T-helper 2 cell treated with Interferon-gamma antibody and Interleukin-4, amounts not matched to agents 5 μg/mL and 100 μg/mL, for 36 hours (primary cell): ENCODE measurements around the gene PI4K2A.
"Not testable (repeated sequence)": the region's sequence is repeated elsewhere in the genome, so short reads cannot be mapped to it uniquely, and the experiment has no call there.

Source experiments
- DNase-seq: peaks from one replicate; pipeline ENCODE4 v3.0.0; 2021; ENCODE audit warnings: low spot score
- H3K27ac Mint-ChIP-seq: one replicate; pipeline ENCODE4 v1.8.0; 2021; ENCODE audit warnings: mild to moderate bottlenecking, mixed read lengths
- H3K27me3 Mint-ChIP-seq: one replicate; pipeline ENCODE4 v1.8.0; 2021; ENCODE audit warnings: low read depth, mixed read lengths
- H3K36me3 Mint-ChIP-seq: one replicate; pipeline ENCODE4 v1.8.0; 2021; ENCODE audit warnings: low read depth, mixed read lengths
- H3K4me1 Mint-ChIP-seq: one replicate; pipeline ENCODE4 v1.8.0; 2021; ENCODE audit warnings: low read depth, mixed read lengths
- H3K4me3 Mint-ChIP-seq: one replicate; pipeline ENCODE4 v1.8.0; 2022; ENCODE audit warnings: mild to moderate bottlenecking, moderate library complexity, mixed read lengths
- H3K9me3 Mint-ChIP-seq: one replicate; pipeline ENCODE4 v1.8.0; 2021; ENCODE audit warnings: mixed read lengths

PI4K2A gene

GRCh38 chr10:97687785-97688781 is 47.6 kb downstream of the PI4K2A start:
- no peaks in the 10 kb centered on the region for H3K36me3 Mint-ChIP-seq
- H3K4me1 Mint-ChIP-seq = peaks cover 12% of the 10 kb centered on the region
- H3K4me3 Mint-ChIP-seq = peak overlapping the region; percentile 85
- peaks cover 3% of the 10 kb centered on the region for H3K27me3 Mint-ChIP-seq
- DNase-seq = no peak
- H3K27ac Mint-ChIP-seq = peak overlapping the region; percentile 27
- no peaks in the 10 kb centered on the region for H3K9me3 Mint-ChIP-seq

GRCh38 chr10:97689559-97690020 is 49.1 kb downstream of the PI4K2A start:
- no peak for DNase-seq
- H3K27me3 Mint-ChIP-seq = peaks cover 9% of the 10 kb centered on the region
- H3K27ac Mint-ChIP-seq = no peak overlapping the region
- no peaks in the 10 kb centered on the region for H3K36me3 Mint-ChIP-seq
- no peak overlapping the region for H3K4me3 Mint-ChIP-seq
- peaks cover 12% of the 10 kb centered on the region for H3K4me1 Mint-ChIP-seq
- no peaks in the 10 kb centered on the region for H3K9me3 Mint-ChIP-seq

- no peak for DNase-seq
- Mint-ChIP-seq H3K4me3 (no peak overlapping the region), H3K27me3 (peaks cover 9% of the 10 kb centered on the region), H3K27ac (no peak overlapping the region), H3K36me3 (no peaks in the 10 kb centered on the region), H3K9me3 (no peaks in the 10 kb centered on the region), H3K4me1 (peaks cover 9% of the 10 kb centered on the region)
Observed at GRCh38 chr10:97690133-97690532, 49.7 kb downstream of the PI4K2A start.

- H3K27ac Mint-ChIP-seq, DNase-seq, H3K36me3 Mint-ChIP-seq, H3K9me3 Mint-ChIP-seq, H3K4me3 Mint-ChIP-seq, H3K4me1 Mint-ChIP-seq: not testable (repeated sequence)
- H3K27me3 Mint-ChIP-seq = peaks cover 12% of the 10 kb centered on the region
Observed at GRCh38 chr10:97698072-97698655, 57.7 kb downstream of the PI4K2A start.

- H3K27ac Mint-ChIP-seq = no peak overlapping the region
- H3K4me1 Mint-ChIP-seq = peaks cover 3% of the 10 kb centered on the region
- H3K9me3 Mint-ChIP-seq = no peaks in the 10 kb centered on the region
- no peaks in the 10 kb centered on the region for H3K27me3 Mint-ChIP-seq
- H3K36me3 Mint-ChIP-seq = no peaks in the 10 kb centered on the region
- DNase-seq = peak; percentile 40
- no peak overlapping the region for H3K4me3 Mint-ChIP-seq
Observed at GRCh38 chr10:97701438-97702069, 61.1 kb downstream of the PI4K2A start.

- no peak for DNase-seq
- Mint-ChIP-seq H3K27me3 (peaks cover 2% of the 10 kb centered on the region), H3K36me3 (no peaks in the 10 kb centered on the region), H3K4me3 (no peak overlapping the region), H3K27ac (no peak overlapping the region), H3K4me1 (peaks cover 3% of the 10 kb centered on the region), H3K9me3 (no peaks in the 10 kb centered on the region)
Observed at GRCh38 chr10:97703398-97704067, 63.1 kb downstream of the PI4K2A start.

- no peaks in the 10 kb centered on the region for H3K36me3 Mint-ChIP-seq
- H3K4me1 Mint-ChIP-seq = peaks cover 4% of the 10 kb centered on the region
- no peak for DNase-seq
- peaks cover 5% of the 10 kb centered on the region for H3K27me3 Mint-ChIP-seq
- no peak overlapping the region for H3K27ac Mint-ChIP-seq
- H3K4me3 Mint-ChIP-seq = no peak overlapping the region
- no peaks in the 10 kb centered on the region for H3K9me3 Mint-ChIP-seq
Observed at GRCh38 chr10:97704341-97704740, 63.9 kb downstream of the PI4K2A start.

- Mint-ChIP-seq H3K4me3 (no peak overlapping the region), H3K27ac (no peak overlapping the region), H3K4me1 (peaks cover 4% of the 10 kb centered on the region), H3K27me3 (peaks cover 10% of the 10 kb centered on the region), H3K9me3 (no peaks in the 10 kb centered on the region), H3K36me3 (no peaks in the 10 kb centered on the region)
- no peak for DNase-seq
Observed at GRCh38 chr10:97705006-97705670, 64.7 kb downstream of the PI4K2A start.

- no peaks in the 10 kb centered on the region for H3K9me3 Mint-ChIP-seq
- H3K4me3 Mint-ChIP-seq = no peak overlapping the region
- no peaks in the 10 kb centered on the region for H3K36me3 Mint-ChIP-seq
- H3K4me1 Mint-ChIP-seq = peaks cover 1% of the 10 kb centered on the region
- peaks cover 13% of the 10 kb centered on the region for H3K27me3 Mint-ChIP-seq
- no peak overlapping the region for H3K27ac Mint-ChIP-seq
- no peak for DNase-seq
Observed at GRCh38 chr10:97707134-97707861, 66.8 kb downstream of the PI4K2A start.

- H3K4me3 Mint-ChIP-seq = no peak overlapping the region
- peaks cover 18% of the 10 kb centered on the region for H3K27me3 Mint-ChIP-seq
- peaks cover 3% of the 10 kb centered on the region for H3K4me1 Mint-ChIP-seq
- no peaks in the 10 kb centered on the region for H3K9me3 Mint-ChIP-seq
- no peak overlapping the region for H3K27ac Mint-ChIP-seq
- no peak for DNase-seq
- H3K36me3 Mint-ChIP-seq = no peaks in the 10 kb centered on the region
Observed at GRCh38 chr10:97708167-97708566, 67.7 kb downstream of the PI4K2A start.

GRCh38 chr10:97708976-97709946 is 68.8 kb downstream of the PI4K2A start:
- Mint-ChIP-seq H3K27me3 (peaks cover 20% of the 10 kb centered on the region), H3K27ac (no peak overlapping the region), H3K4me3 (no peak overlapping the region)

More at GRCh38 chr10:97708976-97709946, 68.8 kb downstream of the PI4K2A start:
- no peaks in the 10 kb centered on the region for H3K36me3 Mint-ChIP-seq
- H3K4me1 Mint-ChIP-seq = peaks cover 5% of the 10 kb centered on the region
- DNase-seq = no peak
- no peaks in the 10 kb centered on the region for H3K9me3 Mint-ChIP-seq
